ENCODE data around the gene TUBG1.

Gene TUBG1

DNA sequence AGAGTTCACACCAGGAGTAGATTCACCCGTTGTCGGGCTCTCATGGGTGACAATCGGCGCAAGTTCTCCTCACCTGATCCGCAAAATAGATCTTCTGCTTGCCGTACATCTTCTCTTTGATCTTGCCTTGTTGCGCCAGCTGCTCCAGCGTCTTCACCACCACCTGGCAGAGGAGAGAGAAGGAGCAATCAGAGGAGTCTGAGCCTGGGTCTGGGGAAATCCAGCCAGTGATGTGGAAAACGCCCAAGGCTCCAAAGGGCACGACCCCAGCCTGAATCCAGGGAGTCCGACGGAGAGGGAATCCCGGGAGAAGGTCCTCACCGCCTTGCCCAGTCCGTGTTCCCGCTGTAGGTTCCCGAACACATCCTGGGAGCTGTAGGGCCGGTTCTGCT, 32.3 kb upstream of the TUBG1 start:
- Histone ChIP-seq H3K36me3 (replicated peaks) (peaks cover 33% of the 10 kb centered on the region), H3K27ac (peak overlapping the region; percentile 13), H3K27me3 (replicated peaks) (no peaks in the 10 kb centered on the region), H3K4me3 (ENCODE audit: low read depth, low read length) (peak overlapping the region; percentile 92)
- no peak for DNase-seq
- TF ChIP-seq, protein P1, sequence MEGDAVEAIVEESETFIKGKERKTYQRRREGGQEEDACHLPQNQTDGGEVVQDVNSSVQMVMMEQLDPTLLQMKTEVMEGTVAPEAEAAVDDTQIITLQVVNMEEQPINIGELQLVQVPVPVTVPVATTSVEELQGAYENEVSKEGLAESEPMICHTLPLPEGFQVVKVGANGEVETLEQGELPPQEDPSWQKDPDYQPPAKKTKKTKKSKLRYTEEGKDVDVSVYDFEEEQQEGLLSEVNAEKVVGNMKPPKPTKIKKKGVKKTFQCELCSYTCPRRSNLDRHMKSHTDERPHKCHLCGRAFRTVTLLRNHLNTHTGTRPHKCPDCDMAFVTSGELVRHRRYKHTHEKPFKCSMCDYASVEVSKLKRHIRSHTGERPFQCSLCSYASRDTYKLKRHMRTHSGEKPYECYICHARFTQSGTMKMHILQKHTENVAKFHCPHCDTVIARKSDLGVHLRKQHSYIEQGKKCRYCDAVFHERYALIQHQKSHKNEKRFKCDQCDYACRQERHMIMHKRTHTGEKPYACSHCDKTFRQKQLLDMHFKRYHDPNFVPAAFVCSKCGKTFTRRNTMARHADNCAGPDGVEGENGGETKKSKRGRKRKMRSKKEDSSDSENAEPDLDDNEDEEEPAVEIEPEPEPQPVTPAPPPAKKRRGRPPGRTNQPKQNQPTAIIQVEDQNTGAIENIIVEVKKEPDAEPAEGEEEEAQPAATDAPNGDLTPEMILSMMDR (IDR thresholded peaks at IDR 0.05; ENCODE audit: low read depth, low read length, missing control alignments): no peak
- in situ Hi-C loops (cut with HindIII; ENCODE audit: low pct_ligation_motif_present, low sequenced_read_pairs): no loop called here

DNA sequence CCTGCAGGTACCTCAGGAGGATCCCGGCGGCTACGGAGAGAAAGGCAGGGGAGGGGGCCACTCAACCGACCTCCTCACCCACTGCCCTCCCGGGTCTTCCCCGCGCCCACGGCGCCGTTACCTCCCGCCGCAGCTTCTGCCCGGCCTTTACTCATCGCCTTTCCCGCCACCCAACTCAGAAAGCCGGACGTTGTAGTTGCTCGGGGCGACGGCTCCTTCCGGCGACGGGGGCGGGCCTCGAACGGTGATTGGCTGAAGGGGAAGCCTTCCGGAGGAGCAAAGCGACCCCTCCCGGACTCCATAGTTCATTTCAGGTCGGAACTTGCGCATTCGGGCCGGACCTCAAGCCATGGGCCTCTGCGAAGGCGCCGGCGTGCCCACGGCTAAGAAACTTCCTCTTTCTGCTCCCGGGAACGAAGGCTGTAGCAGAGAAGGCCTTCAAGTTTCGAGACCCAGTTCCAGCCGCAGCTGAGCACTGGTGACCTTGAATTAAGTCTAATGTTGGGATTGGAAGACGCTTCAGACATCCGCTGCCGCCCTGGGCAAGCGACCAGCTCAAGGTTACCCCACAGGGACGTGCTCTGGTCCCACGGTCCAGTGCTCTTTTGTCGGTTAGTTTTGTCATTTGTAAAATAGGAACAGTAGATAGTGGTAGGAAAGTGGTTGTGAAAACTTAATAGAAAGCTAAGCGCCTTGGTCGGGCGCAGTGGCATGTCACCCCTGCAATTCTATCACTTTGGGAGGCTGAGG, 31.8 kb upstream of the TUBG1 start, which contains the start of gene PSMC3IP:
TSS of gene PSMC3IP (minus strand) at position 198 of the 750 bp plus-strand sequence. CDS start at position 155, 43 bp downstream.
- DNase-seq: peak; percentile 92
- Histone ChIP-seq H3K36me3 (replicated peaks) (peaks cover 35% of the 10 kb centered on the region), H3K27me3 (replicated peaks) (no peaks in the 10 kb centered on the region), H3K27ac (peak within 1 kb of the TSS; percentile 48), H3K4me3 (ENCODE audit: low read depth, low read length) (peak within 1 kb of the TSS; percentile 92)
- in situ Hi-C loops (cut with HindIII; ENCODE audit: low pct_ligation_motif_present, low sequenced_read_pairs): no loop called here
- TF ChIP-seq, protein P1 (IDR thresholded peaks at IDR 0.05; ENCODE audit: low read depth, low read length, missing control alignments): peak; percentile 62

DNA sequence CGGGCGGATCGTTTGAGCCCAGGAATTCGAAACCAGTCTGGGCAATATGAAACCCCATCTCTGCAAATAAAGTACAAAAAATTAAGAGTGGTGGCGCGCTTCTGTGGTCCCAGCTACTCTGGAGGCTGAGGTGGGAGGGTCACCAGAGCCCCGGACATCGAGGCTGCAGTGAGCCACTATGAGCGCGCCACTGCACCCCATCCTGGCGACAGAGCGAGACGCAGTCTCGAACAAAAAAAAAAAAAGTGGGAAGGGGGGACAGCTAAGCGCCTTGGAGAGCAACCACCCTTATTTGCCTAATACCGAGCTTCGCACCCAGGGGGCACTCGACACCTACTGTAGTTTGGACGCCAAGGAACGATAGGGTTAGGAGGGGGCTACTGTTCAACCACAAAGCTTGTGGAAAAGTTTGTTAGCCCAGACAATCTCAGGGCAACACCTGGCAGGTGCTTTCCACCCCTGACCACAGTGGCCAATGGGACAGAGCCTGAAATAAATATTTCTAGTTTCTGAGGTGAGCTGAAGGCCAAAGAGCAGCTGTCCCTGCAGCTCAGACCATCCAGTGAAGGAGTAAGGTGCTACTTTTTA, 31.1 kb upstream of the TUBG1 start:
- DNase-seq: peak; percentile 61
- peak overlapping the region; percentile 48 for H3K27ac ChIP-seq
- peaks cover 35% of the 10 kb centered on the region for H3K36me3 ChIP-seq (replicated peaks)
- no peaks in the 10 kb centered on the region for H3K27me3 ChIP-seq (replicated peaks)
- TF ChIP-seq, protein P1 (IDR thresholded peaks at IDR 0.05; ENCODE audit: low read depth, low read length, missing control alignments): peak; percentile 85
- in situ Hi-C loops (cut with HindIII; ENCODE audit: low pct_ligation_motif_present, low sequenced_read_pairs): no loop called here
- H3K4me3 ChIP-seq (ENCODE audit: low read depth, low read length): peak overlapping the region; percentile 92

DNA sequence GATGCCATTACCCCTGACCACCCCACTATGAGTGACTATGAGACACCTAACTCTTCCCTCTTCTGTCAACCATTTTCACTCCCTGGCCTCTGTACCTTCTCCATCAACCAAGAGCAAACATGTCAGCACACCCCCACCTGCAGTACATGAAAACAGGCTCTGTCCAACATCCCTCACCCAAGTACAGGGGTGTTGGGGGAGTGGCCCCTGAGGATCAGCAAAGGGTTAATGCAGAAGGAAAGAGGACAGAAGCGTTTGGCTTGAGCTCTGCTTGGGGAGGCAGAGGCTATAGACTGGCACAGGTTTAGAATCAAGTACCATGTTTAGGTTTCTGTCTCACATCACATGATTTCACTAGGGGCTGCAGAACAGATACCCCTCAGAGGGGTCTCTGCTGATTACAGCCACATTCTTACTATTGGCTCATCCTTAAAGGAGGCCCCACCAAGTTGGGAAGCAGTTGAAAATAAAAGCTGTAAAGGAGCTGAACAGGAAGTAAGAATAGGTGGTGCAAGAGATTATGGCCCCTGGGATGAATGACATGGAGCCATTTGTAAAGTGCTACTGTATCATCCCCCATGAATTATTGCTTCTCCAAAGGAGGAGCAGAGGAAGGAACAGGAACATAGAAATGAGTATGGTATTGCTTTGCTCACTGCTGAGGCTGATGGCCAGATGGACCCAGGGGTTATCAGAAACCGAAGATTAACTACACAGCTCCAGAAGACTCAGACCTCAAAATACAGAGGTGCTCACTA, 29.5 kb upstream of the TUBG1 start:
- in situ Hi-C loops (cut with HindIII; ENCODE audit: low pct_ligation_motif_present, low sequenced_read_pairs): no loop called here
- Histone ChIP-seq H3K36me3 (replicated peaks) (peaks cover 39% of the 10 kb centered on the region), H3K27ac (no peak overlapping the region), H3K27me3 (replicated peaks) (no peaks in the 10 kb centered on the region), H3K4me3 (ENCODE audit: low read depth, low read length) (no peak overlapping the region)
- DNase-seq: no peak
- TF ChIP-seq, protein P1 (IDR thresholded peaks at IDR 0.05; ENCODE audit: low read depth, low read length, missing control alignments): no peak

DNA sequence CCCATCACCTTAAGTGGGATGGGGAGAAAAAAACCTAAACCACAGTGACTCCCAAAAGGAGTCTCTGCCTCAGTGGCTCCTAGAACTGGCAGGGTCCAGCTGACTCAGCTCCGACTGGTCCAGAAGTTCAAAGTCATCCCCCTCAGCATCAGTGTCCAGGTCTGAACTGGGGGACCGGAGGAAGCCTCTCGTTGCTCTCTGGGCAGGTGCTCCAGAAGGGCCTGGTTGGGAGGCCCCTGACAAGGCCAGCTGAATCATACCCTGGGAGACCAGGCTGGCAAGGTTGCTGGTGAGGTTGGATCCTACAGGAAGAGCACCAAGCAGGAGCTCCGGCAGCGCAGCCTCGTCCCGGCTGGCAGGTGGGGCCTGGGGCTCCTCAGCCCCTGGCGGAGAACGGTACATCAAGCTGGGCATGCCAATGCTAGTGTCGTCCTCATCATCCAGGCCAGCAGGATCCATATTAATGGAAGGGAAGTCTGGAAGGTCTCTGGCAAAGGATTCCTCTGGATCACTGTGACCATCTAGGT, 27.7 kb upstream of the TUBG1 start:
- H3K4me3 ChIP-seq (ENCODE audit: low read depth, low read length): no peak overlapping the region
- peaks cover 50% of the 10 kb centered on the region for H3K36me3 ChIP-seq (replicated peaks)
- TF ChIP-seq, protein P1 (IDR thresholded peaks at IDR 0.05; ENCODE audit: low read depth, low read length, missing control alignments): no peak
- DNase-seq: no peak
- H3K27me3 ChIP-seq (replicated peaks): no peaks in the 10 kb centered on the region
- in situ Hi-C loops (cut with HindIII; ENCODE audit: low pct_ligation_motif_present, low sequenced_read_pairs): no loop called here
- no peak overlapping the region for H3K27ac ChIP-seq
